ENCODE measurements around the gene LAMB1.

DNA sequence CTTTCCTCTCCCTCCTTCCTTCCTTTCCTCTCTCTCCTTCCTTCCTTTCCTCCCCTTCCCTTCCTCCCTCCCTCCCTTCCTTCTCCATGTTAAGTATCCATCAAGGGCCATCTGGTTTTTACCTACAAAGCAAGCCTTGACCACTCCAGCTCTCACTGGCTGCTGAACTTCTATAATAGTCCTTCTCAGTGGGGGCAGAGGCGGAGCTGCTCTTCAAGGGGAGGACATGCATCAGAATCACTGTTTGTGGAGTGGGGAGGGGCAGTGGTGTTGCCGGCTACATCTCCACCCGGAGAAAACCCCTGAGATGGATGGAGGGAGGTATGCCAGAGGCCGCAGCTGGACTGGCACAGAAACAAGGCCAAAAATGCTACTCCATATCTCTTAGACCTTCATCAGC, 25.9 kb downstream of the LAMB1 start:
- no peak for TF ChIP-seq POLR2A (IDR thresholded peaks at IDR 0.05)
- TF ChIP-seq, protein P1, sequence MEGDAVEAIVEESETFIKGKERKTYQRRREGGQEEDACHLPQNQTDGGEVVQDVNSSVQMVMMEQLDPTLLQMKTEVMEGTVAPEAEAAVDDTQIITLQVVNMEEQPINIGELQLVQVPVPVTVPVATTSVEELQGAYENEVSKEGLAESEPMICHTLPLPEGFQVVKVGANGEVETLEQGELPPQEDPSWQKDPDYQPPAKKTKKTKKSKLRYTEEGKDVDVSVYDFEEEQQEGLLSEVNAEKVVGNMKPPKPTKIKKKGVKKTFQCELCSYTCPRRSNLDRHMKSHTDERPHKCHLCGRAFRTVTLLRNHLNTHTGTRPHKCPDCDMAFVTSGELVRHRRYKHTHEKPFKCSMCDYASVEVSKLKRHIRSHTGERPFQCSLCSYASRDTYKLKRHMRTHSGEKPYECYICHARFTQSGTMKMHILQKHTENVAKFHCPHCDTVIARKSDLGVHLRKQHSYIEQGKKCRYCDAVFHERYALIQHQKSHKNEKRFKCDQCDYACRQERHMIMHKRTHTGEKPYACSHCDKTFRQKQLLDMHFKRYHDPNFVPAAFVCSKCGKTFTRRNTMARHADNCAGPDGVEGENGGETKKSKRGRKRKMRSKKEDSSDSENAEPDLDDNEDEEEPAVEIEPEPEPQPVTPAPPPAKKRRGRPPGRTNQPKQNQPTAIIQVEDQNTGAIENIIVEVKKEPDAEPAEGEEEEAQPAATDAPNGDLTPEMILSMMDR (IDR thresholded peaks at IDR 0.05) = no peak
